Measurements from ENCODE around the gene BEST4.

BEST4 gene

DNA sequence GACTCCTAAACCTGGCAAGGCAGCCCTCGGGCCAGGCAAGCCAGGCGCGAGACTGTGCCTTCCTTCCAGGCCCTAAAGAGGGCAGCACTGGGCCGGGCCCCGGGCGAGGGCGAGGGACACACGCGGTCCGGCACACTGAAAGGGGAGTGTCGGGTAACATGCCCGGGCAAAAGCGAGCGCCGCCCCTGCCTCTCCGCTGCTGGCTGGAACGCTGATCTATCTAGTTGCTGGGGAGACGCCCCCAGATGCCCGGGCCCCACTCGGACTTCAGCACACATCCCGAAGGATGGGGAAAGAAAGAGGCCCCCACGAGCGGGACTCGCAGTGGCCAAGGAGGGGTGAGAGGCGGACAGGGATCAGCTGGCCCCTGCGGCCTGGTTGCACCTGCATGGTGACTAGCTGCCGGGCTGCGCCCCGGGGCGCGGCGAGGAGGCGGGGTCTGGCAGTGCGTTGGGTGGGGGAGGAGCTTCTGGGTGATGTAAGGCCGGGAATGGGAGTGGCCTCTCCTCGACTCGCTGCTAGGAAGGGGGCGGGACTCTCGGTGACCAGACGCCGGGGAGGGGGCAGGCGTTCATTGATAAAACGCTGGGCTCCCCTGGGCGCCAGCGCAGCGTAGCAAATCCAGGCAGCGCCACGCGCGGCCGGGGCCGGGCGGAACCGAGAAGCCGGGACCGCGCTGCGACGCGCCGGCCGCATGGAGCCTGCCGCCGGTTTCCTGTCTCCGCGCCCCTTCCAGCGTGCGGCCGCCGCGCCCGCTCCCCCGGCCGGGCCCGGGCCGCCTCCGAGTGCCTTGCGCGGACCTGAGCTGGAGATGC is 12.0 kb upstream of the BEST4 start, which contains the start of gene PLK3 (continued):
- peak; percentile 98 for TF ChIP-seq KLF8 (tag by site-specific recombination; IDR thresholded peaks at IDR 0.05)
- TF ChIP-seq AEBP2 (tag by site-specific recombination; IDR thresholded peaks at IDR 0.05; ENCODE audit: borderline replicate concordance), result no peak
- no peak for TF ChIP-seq ZNF48 (tag by site-specific recombination; IDR thresholded peaks at IDR 0.05)
- TF ChIP-seq ZNF654 (tag by site-specific recombination; IDR thresholded peaks at IDR 0.05; ENCODE audit: low read depth), result no peak; the same call in 1 of the 2 replicates
- TF ChIP-seq, protein P1, sequence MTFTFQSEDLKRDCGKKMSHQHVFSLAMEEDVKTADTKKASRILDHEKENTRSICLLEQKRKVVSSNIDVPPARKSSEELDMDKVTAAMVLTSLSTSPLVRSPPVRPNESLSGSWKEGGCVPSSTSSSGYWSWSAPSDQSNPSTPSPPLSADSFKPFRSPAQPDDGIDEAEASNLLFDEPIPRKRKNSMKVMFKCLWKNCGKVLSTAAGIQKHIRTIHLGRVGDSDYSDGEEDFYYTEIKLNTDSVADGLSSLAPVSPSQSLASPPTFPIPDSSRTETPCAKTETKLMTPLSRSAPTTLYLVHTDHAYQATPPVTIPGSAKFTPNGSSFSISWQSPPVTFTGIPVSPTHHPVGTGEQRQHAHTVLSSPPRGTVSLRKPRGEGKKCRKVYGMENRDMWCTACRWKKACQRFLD (tag by site-specific recombination; IDR thresholded peaks at IDR 0.05), result no peak
- no peak for TF ChIP-seq ZNF571 (tag by site-specific recombination; IDR thresholded peaks at IDR 0.05)
- TF ChIP-seq ZNF223 (tag by site-specific recombination; IDR thresholded peaks at IDR 0.05), result 0 out of 2 replicates have a peak, but pooled peaks have one; percentile 25
- TF ChIP-seq ZNF596 (tag by site-specific recombination; IDR thresholded peaks at IDR 0.05), result no peak
- peak; percentile 95 for TF ChIP-seq KLF7 (tag by site-specific recombination; IDR thresholded peaks at IDR 0.05; ENCODE audit: borderline replicate concordance)
- no peak for TF ChIP-seq ZNF157 (tag by site-specific recombination; IDR thresholded peaks at IDR 0.05)
- TF ChIP-seq YY1 (tag by site-specific recombination; IDR thresholded peaks at IDR 0.05), result 0 out of 2 replicates have a peak, but pooled peaks have one; percentile 73
- TF ChIP-seq GLI4 (tag by site-specific recombination; IDR thresholded peaks at IDR 0.05), result no peak
- no peak for TF ChIP-seq YY2 (tag by site-specific recombination; IDR thresholded peaks at IDR 0.05)
- no peak for TF ChIP-seq SALL2 (tag by site-specific recombination; IDR thresholded peaks at IDR 0.05; ENCODE audit: borderline replicate concordance)
- peak; percentile 65 for TF ChIP-seq ZBTB11 (tag by site-specific recombination; conservative IDR thresholded peaks at IDR 0.05; ENCODE audit: low read depth)
- TF ChIP-seq ZNF529 (tag by site-specific recombination; IDR thresholded peaks at IDR 0.05; ENCODE audit: insufficient replicate concordance), result no peak
- peak; percentile 96 for TF ChIP-seq KLF10 (tag by site-specific recombination; IDR thresholded peaks at IDR 0.05)
- TF ChIP-seq IKZF3 (tag by site-specific recombination; IDR thresholded peaks at IDR 0.05), result peak; percentile 50; the same call in 1 of the 2 replicates
- peak; percentile 95 for TF ChIP-seq ZFP69B (tag by site-specific recombination; IDR thresholded peaks at IDR 0.05)
- TF ChIP-seq ZFP37 (tag by site-specific recombination; IDR thresholded peaks at IDR 0.05), result peak; percentile 81; the same call in 1 of the 2 replicates
- TF ChIP-seq ZNF37A (tag by site-specific recombination; IDR thresholded peaks at IDR 0.05), result no peak
- TF ChIP-seq ZSCAN23 (tag by site-specific recombination; IDR thresholded peaks at IDR 0.05), result 0 out of 2 replicates have a peak, but pooled peaks have one; percentile 39
- peak; percentile 30; the same call in 1 of the 2 replicates for TF ChIP-seq ZNF184 (tag by site-specific recombination; IDR thresholded peaks at IDR 0.05)
- peak; percentile 91 for TF ChIP-seq ZNF324 (tag by site-specific recombination; IDR thresholded peaks at IDR 0.05)
- TF ChIP-seq ZEB2 (tag by site-specific recombination; IDR thresholded peaks at IDR 0.05), result peak; percentile 98
- TF ChIP-seq ZNF600 (tag by site-specific recombination; IDR thresholded peaks at IDR 0.05), result 0 out of 2 replicates have a peak, but pooled peaks have one; percentile 8
- peak; percentile 90 for TF ChIP-seq ZNF639 (tag by site-specific recombination; IDR thresholded peaks at IDR 0.05)
- no peak for TF ChIP-seq ZNF544 (tag by site-specific recombination; IDR thresholded peaks at IDR 0.05)
- peak; percentile 97 for TF ChIP-seq ZNF394 (tag by site-specific recombination; IDR thresholded peaks at IDR 0.05; ENCODE audit: borderline replicate concordance)
- no peak for TF ChIP-seq ZNF658 (tag by site-specific recombination; IDR thresholded peaks at IDR 0.05)
- TF ChIP-seq, protein P2, sequence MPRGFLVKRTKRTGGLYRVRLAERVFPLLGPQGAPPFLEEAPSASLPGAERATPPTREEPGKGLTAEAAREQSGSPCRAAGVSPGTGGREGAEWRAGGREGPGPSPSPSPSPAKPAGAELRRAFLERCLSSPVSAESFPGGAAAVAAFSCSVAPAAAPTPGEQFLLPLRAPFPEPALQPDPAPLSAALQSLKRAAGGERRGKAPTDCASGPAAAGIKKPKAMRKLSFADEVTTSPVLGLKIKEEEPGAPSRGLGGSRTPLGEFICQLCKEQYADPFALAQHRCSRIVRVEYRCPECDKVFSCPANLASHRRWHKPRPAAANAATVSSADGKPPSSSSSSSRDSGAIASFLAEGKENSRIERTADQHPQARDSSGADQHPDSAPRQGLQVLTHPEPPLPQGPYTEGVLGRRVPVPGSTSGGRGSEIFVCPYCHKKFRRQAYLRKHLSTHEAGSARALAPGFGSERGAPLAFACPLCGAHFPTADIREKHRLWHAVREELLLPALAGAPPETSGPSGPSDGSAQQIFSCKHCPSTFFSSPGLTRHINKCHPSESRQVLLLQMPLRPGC (tag by site-specific recombination; IDR thresholded peaks at IDR 0.05), result peak; percentile 74
- TF ChIP-seq GFI1B (tag by site-specific recombination; IDR thresholded peaks at IDR 0.05), result no peak

Data from HEK293 (cell line).